CD4-positive, alpha-beta T cell (primary cell): ENCODE data around the gene B4GALT5. TPM values are rescaled to one million over a fixed set of nuclear protein-coding genes. Genes with fewer than 3 reads are reported as not detected.

Source experiments
- ATAC-seq: fragments of 200-7000 bp; cut with Tn5 transposase; one replicate; pipeline ENCODE4 v1.10.0; 2022; ENCODE audit warnings: mild to moderate bottlenecking; ENCODE audit not compliant: poor library complexity
- CTCF ChIA-PET: fragments of 350-600 bp; sonication (Branson Sonifier 250); formaldehyde crosslinking; loops from one replicate; lab custom pipeline; 2021; ENCODE audit warnings: antibody characterized with exemption, inconsistent platforms; lab: Charles Lee
- POLR2A ChIA-PET: fragments of 350-600 bp; sonication (Branson Sonifier 250); formaldehyde crosslinking; loops from one replicate; lab custom pipeline; 2021; ENCODE audit warnings: antibody characterized with exemption, inconsistent platforms; lab: Charles Lee
- DNase-seq, 14 experiments: peaks; one replicate each; pipeline ENCODE4 v3.0.0-alpha.2; 2013 to 2020; ENCODE audit warnings: mixed read lengths in 2 of 14
- H3K27ac ChIP-seq, 2 donors: one replicate each; pipeline versions ENCODE4 v1.5.1 to v1.7.0; 2013; ENCODE audit warnings: low read length in 2 of 2, low read depth in 1 of 2, mild to moderate bottlenecking in 1 of 2
- H3K27me3 ChIP-seq, 2 experiments: 1 replicate in 1 of 2; 2 replicates in 1 of 2; pipeline versions ENCODE4 v1.6.1 to v1.7.0; 2013; ENCODE audit warnings: low read length in 2 of 2, control low read depth in 1 of 2, mild to moderate bottlenecking in 1 of 2, moderate library complexity in 1 of 2; ENCODE audit not compliant: insufficient read depth in 2 of 2, control insufficient read depth in 1 of 2
- H3K36me3 ChIP-seq: one replicate; pipeline ENCODE4 v1.6.1; 2013; ENCODE audit warnings: low read length, control low read depth; ENCODE audit not compliant: insufficient read depth
- H3K4me1 ChIP-seq: one replicate; pipeline ENCODE4 v1.6.1; 2013; ENCODE audit warnings: low read length, control low read depth; ENCODE audit not compliant: insufficient read depth
- H3K4me3 ChIP-seq: one replicate; pipeline ENCODE4 v1.5.1; 2013; ENCODE audit warnings: mild to moderate bottlenecking, low read length, moderate library complexity
- H3K9me3 ChIP-seq, 2 experiments: 1 replicate in 1 of 2; 2 replicates in 1 of 2; pipeline versions ENCODE4 v1.6.1 to v1.7.0; 2013; ENCODE audit warnings: low read length in 2 of 2, mild to moderate bottlenecking in 2 of 2, control low read depth in 1 of 2, moderate library complexity in 1 of 2; ENCODE audit not compliant: control insufficient read depth in 1 of 2, insufficient read depth in 1 of 2
- H3K27ac Mint-ChIP-seq: one replicate; pipeline ENCODE4 v1.8.0; 2020; ENCODE audit warnings: mixed read lengths
- H3K27me3 Mint-ChIP-seq: one replicate; pipeline ENCODE4 v1.8.0; 2021; ENCODE audit warnings: mixed read lengths
- H3K36me3 Mint-ChIP-seq: one replicate; pipeline ENCODE4 v1.8.0; 2021; ENCODE audit warnings: low read depth, mixed read lengths
- H3K4me1 Mint-ChIP-seq: one replicate; pipeline ENCODE4 v1.8.0; 2021; ENCODE audit warnings: low read depth, mixed read lengths
- H3K4me3 Mint-ChIP-seq: one replicate; pipeline ENCODE4 v1.8.0; 2020; ENCODE audit warnings: mild to moderate bottlenecking, mixed read lengths
- H3K9me3 Mint-ChIP-seq: one replicate; pipeline ENCODE4 v1.8.0; 2020; ENCODE audit warnings: mixed read lengths
- CTCF ChIP-seq: fragments of 200-600 bp; IDR thresholded peaks from one replicate; pipeline ENCODE4 v1.8.0; 2022; ENCODE audit warnings: antibody characterized with exemption, mild to moderate bottlenecking
- intact Hi-C, 2 experiments: fragments of 100-400 bp; cut with DNase I in 1 of 2; cut with micrococcal nuclease in 1 of 2; formaldehyde crosslinking; loops; one replicate each; pipeline versions ENCODE4 v1.15.1 to v1.9.0; 2023 to 2025; cut with DNase I, micrococcal nuclease
- total RNA-seq, 174 experiments: library from RNA in 2 of 174; stranded (reverse) in 2 of 174; gene quantifications; one replicate each; pipeline ENCODE4 v1.2.3 and lab custom pipeline; 2021 to 2026

Gene B4GALT5
- total RNA-seq, 2 experiments from 2014 or later = 3.1 to 3.2 TPM

DNA sequence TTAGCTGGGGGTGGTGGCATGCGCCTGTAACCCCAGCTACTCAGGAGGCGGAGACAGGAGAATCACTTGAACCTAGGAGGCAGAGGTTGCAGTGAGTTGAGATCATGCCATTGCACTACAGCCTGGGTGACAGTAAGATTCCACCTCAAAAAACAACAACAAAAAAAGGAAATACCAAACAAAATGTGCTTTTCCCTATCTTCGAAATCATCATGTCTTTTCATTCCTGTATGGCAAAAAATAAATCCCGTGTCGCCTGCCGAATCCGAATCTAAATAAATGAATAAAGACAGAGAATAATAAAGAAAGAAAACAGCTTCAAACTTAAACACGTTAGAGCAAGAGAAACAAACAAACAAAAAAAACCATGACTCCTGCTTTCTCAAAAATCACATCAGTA, 11.8 kb downstream of the B4GALT5 start:
- no peaks in the 10 kb centered on the region for H3K9me3 Mint-ChIP-seq
- no peak for TF ChIP-seq CTCF
- intact Hi-C loops = no loop called here
- no peaks in the 10 kb centered on the region for H3K36me3 ChIP-seq
- H3K27ac Mint-ChIP-seq = no peak overlapping the region
- POLR2A ChIA-PET = no interaction called here
- H3K4me1 ChIP-seq = peaks cover 21% of the 10 kb centered on the region
- no peak overlapping the region for H3K4me3 ChIP-seq
- no peak overlapping the region for H3K27ac ChIP-seq
- no peaks in the 10 kb centered on the region for H3K9me3 ChIP-seq
- ATAC-seq = no peak
- H3K27me3 Mint-ChIP-seq = no peaks in the 10 kb centered on the region
- H3K36me3 Mint-ChIP-seq = no peaks in the 10 kb centered on the region
- no peak for DNase-seq
- peaks cover 52% of the 10 kb centered on the region for H3K4me1 Mint-ChIP-seq
- H3K27me3 ChIP-seq = no peaks in the 10 kb centered on the region
- CTCF ChIA-PET = no interaction called here
- H3K4me3 Mint-ChIP-seq = no peak overlapping the region

DNA sequence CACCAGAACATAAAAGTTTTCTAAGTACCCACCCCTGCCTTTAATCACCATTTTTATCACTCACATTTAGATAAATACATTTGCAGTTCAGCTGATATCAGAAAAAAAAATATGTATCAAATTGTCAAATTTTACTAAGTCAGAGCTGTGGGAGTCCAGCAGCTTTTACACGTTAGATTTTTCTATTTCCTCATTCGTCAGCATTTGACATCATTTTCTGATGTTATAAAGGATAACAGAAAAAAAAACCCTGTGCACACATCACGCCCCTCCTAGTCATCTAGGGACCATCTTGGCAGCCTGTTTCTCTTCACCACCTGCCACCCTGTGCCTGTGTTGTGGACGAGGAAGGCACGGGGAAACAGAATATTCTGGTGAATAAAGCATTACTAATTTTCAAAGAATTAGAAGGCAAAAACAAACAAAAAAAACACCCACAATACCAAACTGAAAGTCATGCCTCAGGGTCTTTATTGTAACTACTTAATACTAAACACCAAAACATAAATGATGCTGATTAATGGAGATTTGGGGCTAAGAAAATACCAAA, 12.4 kb downstream of the B4GALT5 start:
- Histone ChIP-seq H3K4me1 (peaks cover 21% of the 10 kb centered on the region), H3K9me3 (no peaks in the 10 kb centered on the region), H3K36me3 (no peaks in the 10 kb centered on the region), H3K27ac (no peak overlapping the region), H3K4me3 (no peak overlapping the region), H3K27me3 (no peaks in the 10 kb centered on the region)
- peak; percentile 46 for ATAC-seq
- Mint-ChIP-seq H3K9me3 (no peaks in the 10 kb centered on the region), H3K27ac (no peak overlapping the region), H3K4me3 (no peak overlapping the region), H3K27me3 (no peaks in the 10 kb centered on the region), H3K4me1 (peaks cover 46% of the 10 kb centered on the region), H3K36me3 (no peaks in the 10 kb centered on the region)
- no peak for TF ChIP-seq CTCF
- DNase-seq = peak in 3 of 14 experiments; percentile 23 to 41 (median 28)
- CTCF ChIA-PET = interaction anchor here (0.8 kb wide), 1 partner anchor 112 kb away, joined by 3 read pairs; the partner anchor contains the start of gene SLC9A8
- POLR2A ChIA-PET = no interaction called here
- intact Hi-C loops = no loop called here

DNA sequence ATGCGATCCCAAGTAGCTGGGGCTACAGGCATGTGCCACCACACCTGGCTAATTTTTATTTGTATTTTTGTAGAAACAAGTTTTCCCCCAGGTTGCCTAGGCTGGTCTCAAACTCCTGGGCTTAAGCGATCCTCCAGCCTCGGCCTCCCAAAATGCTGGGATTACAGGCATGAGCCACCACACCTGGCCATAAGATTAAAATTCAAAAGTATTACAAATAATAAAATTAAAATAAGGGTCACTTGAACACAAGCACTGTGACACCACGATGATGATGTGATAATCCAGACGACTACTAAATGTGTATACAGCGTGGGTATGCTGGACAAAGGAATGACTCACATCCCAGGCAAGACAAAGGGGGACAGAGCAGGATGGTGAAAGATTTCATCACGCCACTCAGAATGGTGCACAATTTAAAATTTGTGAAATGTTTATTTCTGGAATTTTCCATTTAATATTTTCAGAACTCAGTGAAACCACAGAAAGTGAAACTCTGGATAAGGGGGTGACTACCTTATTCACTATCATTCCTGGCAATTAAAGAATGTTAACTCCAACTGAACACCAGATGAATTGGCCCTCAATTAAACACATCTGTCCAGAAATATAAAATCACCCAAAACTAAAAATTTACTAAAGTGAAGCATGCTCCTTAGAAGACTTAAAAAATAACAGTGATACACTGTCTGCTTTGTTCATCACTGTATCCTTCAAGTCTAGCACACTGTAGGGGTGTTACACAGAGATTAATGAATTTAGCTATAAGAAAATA, 13.1 kb downstream of the B4GALT5 start:
- H3K9me3 Mint-ChIP-seq = no peaks in the 10 kb centered on the region
- Histone ChIP-seq H3K4me1 (peaks cover 21% of the 10 kb centered on the region), H3K36me3 (no peaks in the 10 kb centered on the region), H3K4me3 (no peak overlapping the region), H3K9me3 (no peaks in the 10 kb centered on the region), H3K27me3 (no peaks in the 10 kb centered on the region), H3K27ac (no peak overlapping the region)
- no peak for TF ChIP-seq CTCF
- peaks cover 44% of the 10 kb centered on the region for H3K4me1 Mint-ChIP-seq
- POLR2A ChIA-PET = no interaction called here
- CTCF ChIA-PET = interaction anchor here (0.8 kb wide), 1 partner anchor 112 kb away, joined by 3 read pairs; the partner anchor contains the start of gene SLC9A8
- no peaks in the 10 kb centered on the region for H3K36me3 Mint-ChIP-seq
- no peak overlapping the region for H3K4me3 Mint-ChIP-seq
- intact Hi-C loops = no loop called here
- DNase-seq (peak in 2 of 14 experiments; percentile 44 to 59), ATAC-seq (no peak)
- no peaks in the 10 kb centered on the region for H3K27me3 Mint-ChIP-seq
- no peak overlapping the region for H3K27ac Mint-ChIP-seq
